Hematopoietic multipotent progenitor cell (in vitro differentiated cells): ENCODE results near the gene RABIF. TPM values are rescaled to one million over a fixed set of nuclear protein-coding genes. Genes with fewer than 3 reads are reported as not detected.
"Not testable (repeated sequence)": the region's sequence is repeated elsewhere in the genome, so short reads cannot be mapped to it uniquely, and the experiment has no call there.

Experiments
- DNase-seq, 3 donors: peaks; one replicate each; pipeline ENCODE4 v3.0.0-alpha.2; 2011 to 2015; ENCODE audit warnings: low read depth in 2 of 3, low spot score in 2 of 3
- total RNA-seq: library from RNA; depleted of rRNA; stranded (reverse); fragments of >200 nt; gene quantifications from one replicate; pipeline ENCODE4 v1.2.3, GENCODE V29; 2012

RABIF gene
- total RNA-seq = 8.1 TPM

DNA sequence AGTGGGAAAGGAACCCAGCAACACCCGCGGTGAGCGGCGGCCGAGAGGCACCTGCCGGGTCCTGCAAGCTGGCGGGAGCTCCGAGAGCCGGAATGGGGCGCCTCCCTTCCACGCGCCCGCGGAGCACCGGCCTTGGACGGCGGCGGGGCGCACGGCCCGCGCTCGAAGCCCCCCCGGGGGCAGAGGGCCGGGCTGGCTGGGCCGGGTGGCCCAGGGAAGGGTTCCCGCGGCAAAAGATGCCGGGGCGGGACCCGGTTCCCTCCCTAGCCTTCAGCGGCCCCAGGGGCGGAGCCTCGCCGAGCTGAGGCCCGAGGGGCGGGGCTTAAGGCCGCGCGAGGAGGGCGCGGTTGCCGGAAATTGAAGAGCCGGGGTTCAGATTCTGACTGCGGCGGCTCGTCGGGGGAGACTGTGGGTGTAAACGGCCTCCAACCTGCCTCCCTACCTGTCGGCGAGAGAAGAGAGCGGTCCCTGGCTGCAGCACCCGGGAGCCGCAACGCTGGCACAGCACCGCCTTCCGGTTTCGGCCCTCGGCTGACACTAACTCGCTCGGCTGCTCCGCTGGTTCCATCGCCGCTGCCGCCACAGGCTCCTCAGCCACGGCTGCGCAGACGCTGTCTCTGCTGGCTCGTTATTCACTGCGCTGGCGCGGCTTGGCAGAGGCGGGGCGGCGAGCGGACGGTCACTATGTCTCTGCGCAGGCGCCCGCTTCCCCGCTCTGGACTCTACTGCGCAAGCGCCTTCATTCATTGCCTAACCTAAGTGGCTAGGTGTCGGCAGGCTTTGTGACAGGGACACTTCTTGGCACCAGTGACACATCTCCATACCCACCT, at the start of gene RABIF:
RABIF (minus strand) TSS at position 619 of the 830 bp plus-strand sequence; CDS start at position 568, 51 bp downstream.
- peak; percentile 88 to 97 (median 93) for DNase-seq

- no peak for DNase-seq
Observed at GRCh38 chr1:202938287-202938925, 49.5 kb upstream of the RABIF start.

GRCh38 chr1:202936409-202936808, 47.5 kb upstream of the RABIF start:
- not testable (repeated sequence) for DNase-seq

- DNase-seq = no peak
Observed at GRCh38 chr1:202935844-202936243, 46.9 kb upstream of the RABIF start.

DNA sequence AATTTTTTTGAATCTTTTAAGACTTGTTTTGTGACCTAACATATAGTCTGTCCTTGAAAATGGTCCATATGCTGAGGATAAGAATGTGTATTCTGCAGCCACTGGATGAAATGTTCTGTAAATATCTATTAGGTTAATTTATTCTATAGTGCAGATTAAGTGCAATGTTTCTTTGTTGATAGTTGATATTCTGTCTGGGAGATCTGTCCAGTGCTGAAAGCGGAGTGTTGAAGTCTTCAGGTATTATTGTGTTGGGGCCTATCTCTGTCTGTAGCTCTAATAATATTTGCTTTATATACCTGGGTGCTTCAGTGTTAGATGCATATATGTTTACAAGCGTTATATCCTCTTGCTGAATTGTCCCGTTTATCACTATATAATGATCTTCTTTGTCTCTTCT, 45.8 kb upstream of the RABIF start:
- no peak for DNase-seq

DNA sequence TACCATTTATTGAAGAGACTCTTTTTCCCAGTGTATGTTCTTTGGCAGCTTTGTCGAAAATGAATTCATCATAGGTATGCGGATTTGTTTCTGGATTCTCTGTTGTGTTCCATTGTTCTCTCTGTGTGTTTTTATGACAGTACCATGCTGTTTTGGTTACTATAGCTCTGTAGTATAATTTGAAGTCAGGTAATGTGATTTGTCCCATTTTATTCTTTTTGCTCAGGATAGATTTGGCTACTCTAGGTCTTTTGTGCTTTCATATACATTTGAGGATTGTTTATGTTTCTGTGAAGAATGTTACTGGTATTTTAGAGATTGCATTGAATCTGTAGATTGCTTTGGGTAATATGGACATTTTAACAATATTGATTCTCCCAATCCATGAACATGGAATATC, 43.5 kb upstream of the RABIF start:
- DNase-seq = no peak

- DNase-seq = peak; percentile 89 to 98 (median 97)
Observed at GRCh38 chr1:202926581-202927491, 37.9 kb upstream of the RABIF start, which contains the start of gene KLHL12. TSS of gene KLHL12 (minus strand) at chr1:202927234. CDS start at chr1:202925162, 2,072 bp downstream.

GRCh38 chr1:202923533-202923932, 34.6 kb upstream of the RABIF start:
- no peak for DNase-seq

- no peak for DNase-seq
Observed at GRCh38 chr1:202919615-202920014, 30.7 kb upstream of the RABIF start.

GRCh38 chr1:202915146-202915545, 26.2 kb upstream of the RABIF start:
- DNase-seq = no peak

DNA sequence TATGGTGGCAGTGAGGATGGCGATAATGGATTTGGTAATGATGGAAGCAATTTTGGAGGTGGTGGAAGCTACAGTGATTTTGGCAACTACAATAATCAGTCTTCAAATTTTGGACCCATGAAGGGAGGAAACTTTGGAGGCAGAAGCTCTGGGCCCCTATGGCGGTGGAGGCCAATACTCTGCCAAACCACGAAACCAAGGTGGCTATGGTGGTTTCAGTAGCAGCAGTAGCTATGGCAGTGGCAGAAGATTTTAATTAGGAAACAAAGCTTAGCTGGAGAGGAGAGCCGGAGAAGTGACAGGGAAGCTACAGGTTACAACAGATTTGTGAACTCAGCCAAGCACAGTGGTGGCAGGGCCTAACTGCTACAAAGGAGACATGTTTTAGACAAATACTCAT, 23.5 kb upstream of the RABIF start:
- DNase-seq = not testable (repeated sequence)

GRCh38 chr1:202909494-202909893, 20.5 kb upstream of the RABIF start:
- DNase-seq = no peak

DNA sequence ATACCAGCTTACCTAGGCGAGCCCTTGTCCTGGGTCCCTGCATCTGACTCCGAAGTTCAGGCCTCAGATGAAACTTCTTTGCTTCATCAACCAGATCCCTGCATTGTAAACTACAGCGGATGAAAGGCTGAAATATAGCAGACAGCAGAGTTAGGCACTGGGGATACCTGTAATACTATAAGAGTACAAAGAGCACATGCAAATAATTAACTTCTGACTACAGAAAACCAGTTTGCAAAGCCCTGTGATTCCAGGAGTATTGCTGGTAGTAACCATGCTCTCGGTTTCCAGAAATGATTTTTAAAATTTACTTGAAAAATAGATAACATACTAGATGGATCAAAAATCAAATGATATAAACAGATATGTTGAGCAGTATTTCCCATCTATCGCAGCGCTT, 20.0 kb upstream of the RABIF start:
- DNase-seq = no peak

- DNase-seq = no peak
Observed at GRCh38 chr1:202905331-202905730, 16.4 kb upstream of the RABIF start.

DNA sequence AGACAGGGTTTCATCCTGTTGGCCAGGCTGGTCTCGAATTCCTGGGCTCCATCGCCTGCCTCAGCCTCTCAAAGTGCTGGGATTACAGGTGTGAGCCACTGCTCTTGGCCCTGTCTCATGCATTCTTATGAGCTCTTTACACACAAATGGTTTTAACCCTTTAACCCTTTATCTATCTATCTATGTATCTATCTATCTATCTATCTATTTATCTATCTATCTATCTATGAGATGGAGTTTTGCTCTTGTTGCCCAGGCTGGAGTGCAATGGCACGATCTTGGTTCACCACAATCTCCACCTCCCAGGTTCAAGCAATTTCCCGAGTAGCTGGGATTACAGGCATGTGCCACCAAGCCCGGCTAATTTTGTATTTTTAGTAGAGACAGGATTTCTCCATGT, 14.9 kb upstream of the RABIF start:
- not testable (repeated sequence) for DNase-seq

DNA sequence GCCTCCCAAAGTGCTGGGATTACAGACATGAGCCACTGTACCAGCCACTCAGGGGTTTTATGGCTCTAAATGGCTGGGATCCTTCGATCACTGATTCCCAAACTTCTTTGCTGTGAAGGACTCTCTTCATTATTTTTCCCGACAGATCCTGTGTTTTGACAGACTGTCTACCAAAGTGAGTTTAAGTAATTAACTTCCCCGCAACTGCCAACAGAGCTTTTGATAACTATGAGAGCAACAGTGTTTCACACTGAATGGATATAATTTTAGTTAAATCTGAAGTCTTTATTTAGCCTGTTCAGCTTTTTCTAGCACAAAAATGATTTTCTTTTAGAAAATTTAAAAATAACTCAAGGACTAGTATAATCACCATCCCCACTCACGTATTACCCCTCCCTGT, 12.6 kb upstream of the RABIF start:
- no peak for DNase-seq

DNA sequence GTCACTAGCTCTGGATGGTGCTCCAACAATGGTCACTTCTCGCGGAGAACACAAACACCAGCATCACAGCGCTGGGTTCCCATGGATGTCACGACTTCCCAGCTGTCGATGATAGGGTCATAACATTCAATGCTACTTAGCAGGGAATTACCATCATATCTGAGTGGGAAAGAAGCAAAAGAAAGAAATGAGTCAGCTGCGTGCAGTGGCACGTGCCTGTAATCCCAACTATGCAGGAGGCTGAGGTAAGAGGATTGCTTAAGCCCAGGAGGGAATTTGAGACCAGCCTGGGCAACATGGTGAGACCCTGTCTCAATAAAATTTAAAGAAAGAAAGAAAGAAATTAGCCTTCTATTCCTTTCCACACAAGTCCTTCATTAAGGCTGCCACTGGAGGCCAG, 3.6 kb upstream of the RABIF start:
- DNase-seq = no peak

GRCh38 chr1:202890392-202890791, 1.4 kb upstream of the RABIF start:
- DNase-seq = no peak

DNA sequence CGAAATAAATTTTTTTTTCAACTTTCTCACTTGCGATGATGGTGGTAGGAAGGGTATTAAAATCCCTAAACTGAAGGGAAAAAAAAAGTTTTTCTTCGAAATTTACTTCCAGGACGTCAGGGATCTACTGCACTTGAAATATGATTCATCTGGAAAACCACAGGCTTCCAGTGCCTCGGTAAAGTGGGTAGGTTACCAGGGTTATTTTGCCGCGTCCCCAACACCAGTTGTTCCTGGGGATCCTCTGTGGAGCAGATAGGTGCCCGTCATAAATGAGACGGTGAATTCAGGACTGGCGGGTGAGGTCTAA, 773 bp downstream of the RABIF start:
- peak in 1 of 3 donors; percentile 47 for DNase-seq

DNA sequence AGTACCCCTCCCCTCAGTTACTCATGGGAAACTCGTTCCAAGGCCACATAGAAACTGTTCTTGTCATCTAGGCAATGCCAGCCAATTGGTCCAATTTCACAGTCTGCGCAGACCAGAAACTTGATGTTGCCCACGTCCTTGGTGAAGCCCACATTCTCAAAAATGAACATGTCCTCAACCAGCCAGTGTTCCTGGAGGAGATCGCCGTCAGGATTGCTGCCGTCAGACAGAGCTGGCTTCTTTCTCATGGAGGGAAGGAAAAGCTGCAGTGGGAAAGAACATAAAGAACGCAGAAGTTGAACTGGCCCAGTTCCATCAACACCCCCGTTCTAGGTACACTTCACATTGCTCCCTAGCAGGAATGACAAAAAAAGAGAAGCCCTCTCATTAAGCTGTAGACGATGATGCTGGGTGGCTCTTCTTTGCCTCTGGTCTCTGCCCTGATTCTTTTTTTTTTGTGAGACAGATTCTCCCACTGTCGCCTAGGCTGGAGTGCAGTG, 7.9 kb downstream of the RABIF start:
- DNase-seq = no peak

- no peak for DNase-seq
Observed at GRCh38 chr1:202880062-202880461, 8.9 kb downstream of the RABIF start.
